ENCODE results near the gene MYO18B. TPM values are rescaled to one million over a fixed set of nuclear protein-coding genes. Genes with fewer than 3 reads are reported as not detected.

Gene MYO18B
- total and polyA plus RNA-seq, 2 of the 4 experiments (the other 2 are of a cell fraction), result under 0.01 TPM; not detected in 1

- H2BK5ac ChIP-seq (ENCODE audit: low read depth, low read length, poor library complexity, severe bottlenecking), result no peak overlapping the region
- H4K91ac ChIP-seq (ENCODE audit: insufficient read depth, low read depth, low read length), result no peak overlapping the region
- intact Hi-C loops (cut with micrococcal nuclease) (no loop called here), dilution Hi-C loops (cut with HindIII; ENCODE audit: low sequenced_read_pairs, unreplicated experiment) (no loop called here), in situ Hi-C loops (cut with MboI; ENCODE audit: low sequenced_read_pairs) (no loop called here)
- no peak overlapping the region for H3K14ac ChIP-seq (replicated peaks; ENCODE audit: low read depth, low read length)
- H3K56ac ChIP-seq (ENCODE audit: extremely low read depth, insufficient read depth, low read length), result no peak overlapping the region
- H3K4me3 ChIP-seq (ENCODE audit: insufficient read depth, low read depth, low read length), result no peak overlapping the region
- H2BK15ac ChIP-seq (ENCODE audit: low read depth, low read length), result no peak overlapping the region
- no peaks in the 10 kb centered on the region for H3K79me1 ChIP-seq (ENCODE audit: low read depth in 1 of 2, low read length in 2 of 2)
- no TSS peak for BruUV-seq (replicated peaks)
- no peaks in the 10 kb centered on the region for H3K27me3 ChIP-seq (ENCODE audit: control insufficient read depth, insufficient read depth, low read length)
- no peak overlapping the region for H3K27ac ChIP-seq (ENCODE audit: insufficient read depth, low read length)
- no peak overlapping the region for H3K18ac ChIP-seq (ENCODE audit: low read depth, low read length)
- TF ChIP-seq BHLHE40 (IDR thresholded peaks at IDR 0.05; ENCODE audit: low read depth, low read length), result no peak
- no peak for TF ChIP-seq CEBPB (IDR thresholded peaks at IDR 0.05; ENCODE audit: low read depth, low read length)
- no peak for TF ChIP-seq RAD21 (IDR thresholded peaks at IDR 0.05; ENCODE audit: low read length)
- TF ChIP-seq RFX5 (IDR thresholded peaks at IDR 0.05; ENCODE audit: low read depth, low read length), result no peak
- TF ChIP-seq ELK1 (IDR thresholded peaks at IDR 0.05; ENCODE audit: borderline replicate concordance, low read depth, low read length), result no peak
- TF ChIP-seq SMC3 (IDR thresholded peaks at IDR 0.05; ENCODE audit: low read depth, low read length), result no peak
- TF ChIP-seq CTCF (conservative IDR thresholded peaks at IDR 0.05; ENCODE audit: low read depth, low read length), result no peak
- no peak for TF ChIP-seq POLR2A (IDR thresholded peaks at IDR 0.05; ENCODE audit: low read depth, low read length)
- TF ChIP-seq MXI1 (IDR thresholded peaks at IDR 0.05; ENCODE audit: borderline replicate concordance, low read depth, low read length), result no peak
- no peak for TF ChIP-seq FOS (IDR thresholded peaks at IDR 0.05; ENCODE audit: low read depth, low read length)
- no peak overlapping the region for H4K8ac ChIP-seq (ENCODE audit: low read depth in 2 of 2, low read length in 2 of 2)
- DNase-seq (no peak), ATAC-seq (ENCODE audit: low read depth) (no peak)
- H3K36me3 ChIP-seq (ENCODE audit: control insufficient read depth, insufficient read depth, low read length), result no peaks in the 10 kb centered on the region
- H2BK20ac ChIP-seq (ENCODE audit: low read depth, low read length), result no peak overlapping the region
- no peak overlapping the region for H2BK120ac ChIP-seq (ENCODE audit: low read depth, low read length)
- H4K5ac ChIP-seq (ENCODE audit: low read depth, low read length), result no peak overlapping the region
- POLR2A ChIA-PET (ENCODE audit: unreplicated experiment), result no interaction called here
- no peak overlapping the region for H3K9ac ChIP-seq (ENCODE audit: low read depth, low read length)
- no peaks in the 10 kb centered on the region for H4K20me1 ChIP-seq (ENCODE audit: insufficient read depth, low read length)
- WGBS, 2 experiments (ENCODE audit: extremely low coverage in 2 of 2, insufficient read length in 1 of 2), result 17% methylated on average over 1 of the region's 2 CpGs; no CpG with 5 or more reads in 1 of the 2 experiments
- H3K9me3 ChIP-seq (ENCODE audit: control insufficient read depth, insufficient read depth, low read length), result peaks cover 7% of the 10 kb centered on the region; the same call in 1 of the 2 replicates
- H3K4ac ChIP-seq (ENCODE audit: low read depth, low read length), result no peak overlapping the region
- H3K23ac ChIP-seq (ENCODE audit: low read depth, low read length), result no peak overlapping the region
- H2AK9ac ChIP-seq (replicated peaks; ENCODE audit: low read depth, low read length, poor library complexity), result no peak overlapping the region
- H3K9me1 ChIP-seq (ENCODE audit: insufficient read depth, low read length), result no peaks in the 10 kb centered on the region
- no peak overlapping the region for H3K4me2 ChIP-seq (ENCODE audit: low read depth, low read length)
- no peaks in the 10 kb centered on the region for H3K4me1 ChIP-seq (ENCODE audit: control insufficient read depth, insufficient read depth, low read length)
- H2AFZ ChIP-seq (replicated peaks; ENCODE audit: low read length, poor library complexity), result no peak overlapping the region
- CTCF ChIA-PET, result no interaction called here
- H2AK5ac ChIP-seq (ENCODE audit: low read depth, low read length), result no peak overlapping the region
Observed at GRCh38 chr22:25880524-25880923, 138.5 kb downstream of the MYO18B start.
